DND-41 (cell line): ENCODE measurements around the gene SNRPF.
A peak's percentile ranks its signal among the peaks of the same experiment; 100 is the strongest.

Source experiments
- ATAC-seq: fragments of 200-7000 bp; cut with Tn5 transposase; 3 replicates; pipeline ENCODE4 v1.9.1; 2021; ENCODE audit warnings: low read depth; ENCODE audit not compliant: insufficient read depth
- DNase-seq: peaks from one replicate; pipeline ENCODE4 v3.0.0-alpha.2; 2020
- H2AFZ ChIP-seq: 2 replicates; pipeline ENCODE4 v1.6.0; 2012; ENCODE audit warnings: low read depth, low read length
- H3K27ac ChIP-seq: 2 replicates; pipeline ENCODE4 v1.5.1; 2012; ENCODE audit warnings: low read length, inconsistent platforms
- H3K27me3 ChIP-seq: fragments of 200-600 bp; sonication (generic); 2 replicates; pipeline ENCODE4 v1.6.0; 2012; ENCODE audit warnings: low read length, mild to moderate bottlenecking, inconsistent platforms; ENCODE audit not compliant: insufficient read depth, poor library complexity
- H3K36me3 ChIP-seq: 2 replicates; pipeline ENCODE4 v1.5.1; 2012; ENCODE audit warnings: low read length, inconsistent platforms; ENCODE audit not compliant: insufficient read depth
- H3K4me1 ChIP-seq: 2 replicates; pipeline ENCODE4 v1.5.1; 2012; ENCODE audit warnings: mild to moderate bottlenecking, low read length; ENCODE audit not compliant: insufficient read depth
- H3K4me2 ChIP-seq: 2 replicates; pipeline ENCODE4 v1.6.0; 2012; ENCODE audit warnings: mild to moderate bottlenecking, moderate library complexity, low read length, inconsistent platforms; ENCODE audit not compliant: insufficient read depth
- H3K4me3 ChIP-seq, 2 experiments: fragments of 200-600 bp in 1 of 2; shearing (Covaris generic) in 1 of 2; 2 replicates each; pipeline ENCODE4 v1.5.1; 2012 to 2016; ENCODE audit warnings: inconsistent platforms in 2 of 2, low read length in 2 of 2, mild to moderate bottlenecking in 2 of 2, low read depth in 1 of 2, moderate library complexity in 1 of 2
- H3K79me2 ChIP-seq: 2 replicates; pipeline ENCODE4 v1.6.0; 2012; ENCODE audit warnings: low read length, inconsistent platforms; ENCODE audit not compliant: insufficient read depth
- H3K9ac ChIP-seq: 2 replicates; pipeline ENCODE4 v1.6.0; 2012; ENCODE audit warnings: low read depth, mild to moderate bottlenecking, inconsistent platforms, low read length, moderate library complexity
- H3K9me3 ChIP-seq: 2 replicates; pipeline ENCODE4 v1.5.1; 2012; ENCODE audit warnings: low read length, moderate library complexity, mild to moderate bottlenecking, inconsistent platforms; ENCODE audit not compliant: insufficient read depth, severe bottlenecking
- H4K20me1 ChIP-seq: 2 replicates; pipeline ENCODE4 v1.6.0; 2012; ENCODE audit warnings: low read length; ENCODE audit not compliant: insufficient read depth
- CTCF ChIP-seq: IDR thresholded peaks from 2 replicates; pipeline ENCODE4 v1.5.1; 2012; ENCODE audit warnings: borderline replicate concordance, low read length, moderate library complexity, mild to moderate bottlenecking; ENCODE audit not compliant: poor library complexity, severe bottlenecking; ENCODE audit errors: extremely low read depth
- EZH2 ChIP-seq: IDR thresholded peaks from 3 replicates; pipeline ENCODE4 v1.6.1; 2012; ENCODE audit warnings: borderline replicate concordance, low read depth, mild to moderate bottlenecking, moderate library complexity, low read length, inconsistent platforms; ENCODE audit not compliant: severe bottlenecking

SNRPF gene

GRCh38 chr12:95848575-95849388 lies 10.0 kb upstream of the SNRPF start:
- H3K4me2 ChIP-seq, result no peak overlapping the region
- H3K79me2 ChIP-seq, result no peaks in the 10 kb centered on the region
- H3K4me1 ChIP-seq, result no peaks in the 10 kb centered on the region
- no peak overlapping the region for H3K27ac ChIP-seq
- no peaks in the 10 kb centered on the region for H3K36me3 ChIP-seq
- H3K4me3 ChIP-seq, result no peak overlapping the region
- no peak overlapping the region for H3K9ac ChIP-seq
- DNase-seq (peak; percentile 39), ATAC-seq (peak; percentile 68)
- H3K27me3 ChIP-seq, result peaks cover 12% of the 10 kb centered on the region
- H3K9me3 ChIP-seq, result no peaks in the 10 kb centered on the region
- H2AFZ ChIP-seq, result no peak overlapping the region
- no peak for TF ChIP-seq EZH2
- peak; percentile 57 for TF ChIP-seq CTCF
- H4K20me1 ChIP-seq, result no peaks in the 10 kb centered on the region

GRCh38 chr12:95851606-95852005 lies 7.1 kb upstream of the SNRPF start:
- H3K27me3 ChIP-seq, result peaks cover 9% of the 10 kb centered on the region
- H3K4me2 ChIP-seq, result no peak overlapping the region
- no peaks in the 10 kb centered on the region for H3K36me3 ChIP-seq
- no peak overlapping the region for H3K4me3 ChIP-seq
- no peak for DNase-seq
- H2AFZ ChIP-seq, result no peak overlapping the region
- peaks cover 6% of the 10 kb centered on the region for H3K4me1 ChIP-seq
- no peaks in the 10 kb centered on the region for H4K20me1 ChIP-seq
- no peaks in the 10 kb centered on the region for H3K79me2 ChIP-seq
- no peak overlapping the region for H3K9ac ChIP-seq
- no peaks in the 10 kb centered on the region for H3K9me3 ChIP-seq
- no peak for TF ChIP-seq CTCF
- no peak for TF ChIP-seq EZH2
- no peak overlapping the region for H3K27ac ChIP-seq
- ATAC-seq, result no peak

GRCh38 chr12:95852133-95852532 lies 6.6 kb upstream of the SNRPF start:
- H4K20me1 ChIP-seq, result no peaks in the 10 kb centered on the region
- no peak overlapping the region for H3K27ac ChIP-seq
- TF ChIP-seq CTCF, result no peak
- TF ChIP-seq EZH2, result no peak
- ATAC-seq, result no peak
- no peaks in the 10 kb centered on the region for H3K36me3 ChIP-seq
- H3K9me3 ChIP-seq, result no peaks in the 10 kb centered on the region
- H3K9ac ChIP-seq, result no peak overlapping the region
- H2AFZ ChIP-seq, result no peak overlapping the region
- peaks cover 6% of the 10 kb centered on the region for H3K4me1 ChIP-seq
- peaks cover 9% of the 10 kb centered on the region for H3K27me3 ChIP-seq
- DNase-seq, result no peak
- no peak overlapping the region for H3K4me3 ChIP-seq
- H3K79me2 ChIP-seq, result no peaks in the 10 kb centered on the region
- no peak overlapping the region for H3K4me2 ChIP-seq
